ENCODE data around the gene CCDC182.

Gene CCDC182

GRCh38 chr17:57745242-57745641, at the start of gene CCDC182:
TSS of gene CCDC182 (minus strand) at chr17:57745299. CDS start at chr17:57745272, 27 bp downstream.
- FAIRE-seq (no peak), DNase-seq (ENCODE audit: extremely low spot score, insufficient read length, low read depth) (no peak)

- FAIRE-seq (no peak), DNase-seq (ENCODE audit: extremely low spot score, insufficient read length, low read depth) (no peak)
These were observed 49.7 kb upstream of the CCDC182 start for GRCh38 chr17:57794841-57795240.

GRCh38 chr17:57788725-57789124, 43.6 kb upstream of the CCDC182 start:
- DNase-seq (ENCODE audit: extremely low spot score, insufficient read length, low read depth) (no peak), FAIRE-seq (no peak)

GRCh38 chr17:57785022-57785421, 39.9 kb upstream of the CCDC182 start:
- FAIRE-seq = no peak
- DNase-seq (ENCODE audit: extremely low spot score, insufficient read length, low read depth) = no peak

GRCh38 chr17:57784226-57784895, 39.3 kb upstream of the CCDC182 start:
- DNase-seq (ENCODE audit: extremely low spot score, insufficient read length, low read depth) (no peak), FAIRE-seq (no peak)

GRCh38 chr17:57783338-57783742, 38.2 kb upstream of the CCDC182 start:
- DNase-seq (ENCODE audit: extremely low spot score, insufficient read length, low read depth) (peak; percentile 45), FAIRE-seq (no peak)

GRCh38 chr17:57782647-57783337, 37.7 kb upstream of the CCDC182 start:
- no peak for DNase-seq (ENCODE audit: extremely low spot score, insufficient read length, low read depth)
- FAIRE-seq = no peak

GRCh38 chr17:57782062-57782490, 37.0 kb upstream of the CCDC182 start:
- no peak for FAIRE-seq
- DNase-seq (ENCODE audit: extremely low spot score, insufficient read length, low read depth) = no peak

- FAIRE-seq (no peak), DNase-seq (ENCODE audit: extremely low spot score, insufficient read length, low read depth) (no peak)
These were observed 36.4 kb upstream of the CCDC182 start for GRCh38 chr17:57781386-57782061.

- no peak for DNase-seq (ENCODE audit: extremely low spot score, insufficient read length, low read depth)
- no peak for FAIRE-seq
These were observed 34.6 kb upstream of the CCDC182 start for GRCh38 chr17:57779706-57780105.

- FAIRE-seq (no peak), DNase-seq (ENCODE audit: extremely low spot score, insufficient read length, low read depth) (no peak)
These were observed 33.2 kb upstream of the CCDC182 start for GRCh38 chr17:57778306-57778705.

GRCh38 chr17:57776366-57776765, 31.3 kb upstream of the CCDC182 start:
- FAIRE-seq = no peak
- no peak for DNase-seq (ENCODE audit: extremely low spot score, insufficient read length, low read depth)

GRCh38 chr17:57774872-57775271, 29.8 kb upstream of the CCDC182 start:
- no peak for FAIRE-seq
- DNase-seq (ENCODE audit: extremely low spot score, insufficient read length, low read depth) = no peak

- FAIRE-seq (no peak), DNase-seq (ENCODE audit: extremely low spot score, insufficient read length, low read depth) (no peak)
These were observed 28.5 kb upstream of the CCDC182 start for GRCh38 chr17:57773557-57773956.

GRCh38 chr17:57772774-57773173, 27.7 kb upstream of the CCDC182 start:
- no peak for DNase-seq (ENCODE audit: extremely low spot score, insufficient read length, low read depth)
- no peak for FAIRE-seq

GRCh38 chr17:57767561-57767960, 22.5 kb upstream of the CCDC182 start:
- DNase-seq (ENCODE audit: extremely low spot score, insufficient read length, low read depth) (no peak), FAIRE-seq (no peak)

- DNase-seq (ENCODE audit: extremely low spot score, insufficient read length, low read depth) = no peak
- FAIRE-seq = no peak
These were observed 21.3 kb upstream of the CCDC182 start for GRCh38 chr17:57766318-57766943.

GRCh38 chr17:57762452-57763395, 17.6 kb upstream of the CCDC182 start:
- DNase-seq (ENCODE audit: extremely low spot score, insufficient read length, low read depth) (no peak), FAIRE-seq (no peak)

- DNase-seq (ENCODE audit: extremely low spot score, insufficient read length, low read depth) = no peak
- no peak for FAIRE-seq
These were observed 16.8 kb upstream of the CCDC182 start for GRCh38 chr17:57761887-57762286.

GRCh38 chr17:57760046-57760445, 14.9 kb upstream of the CCDC182 start:
- no peak for FAIRE-seq

More at GRCh38 chr17:57760046-57760445, 14.9 kb upstream of the CCDC182 start:
- DNase-seq (ENCODE audit: extremely low spot score, insufficient read length, low read depth) = no peak

All from GM18507 (cell line).